ENCODE data around the gene PLA2G5.

Gene PLA2G5

GRCh38 chr1:20080441-20081352 is 10.7 kb downstream of the PLA2G5 start (continued):
- no peak for TF ChIP-seq PATZ1 (CRISPR knock-in tag; IDR thresholded peaks at IDR 0.05; ENCODE audit: borderline replicate concordance)
- TF ChIP-seq TSHZ2 (CRISPR knock-in tag; IDR thresholded peaks at IDR 0.05) = no peak
- no peak for TF ChIP-seq RARB (CRISPR knock-in tag; IDR thresholded peaks at IDR 0.05)
- TF ChIP-seq ZNF565 (CRISPR knock-in tag; conservative IDR thresholded peaks at IDR 0.05; ENCODE audit: low read depth) = no peak
- no peak for TF ChIP-seq GLIS3 (CRISPR knock-in tag; IDR thresholded peaks at IDR 0.05)
- no peak for TF ChIP-seq BACH2 (CRISPR knock-in tag; IDR thresholded peaks at IDR 0.05; ENCODE audit: borderline replicate concordance)

- no peak for ATAC-seq
- no peak for TF ChIP-seq RARB (CRISPR knock-in tag; IDR thresholded peaks at IDR 0.05)
- TF ChIP-seq SNAI2 (CRISPR knock-in tag; IDR thresholded peaks at IDR 0.05) = no peak
- TF ChIP-seq ZFP30 (CRISPR knock-in tag; IDR thresholded peaks at IDR 0.05) = no peak
- TF ChIP-seq TSHZ2 (CRISPR knock-in tag; IDR thresholded peaks at IDR 0.05) = no peak
- TF ChIP-seq ZNF8 (CRISPR knock-in tag; IDR thresholded peaks at IDR 0.05) = no peak
- no peak for TF ChIP-seq ARNTL (CRISPR knock-in tag; IDR thresholded peaks at IDR 0.05; ENCODE audit: borderline replicate concordance, low read depth)
- TF ChIP-seq POU6F1 (CRISPR knock-in tag; IDR thresholded peaks at IDR 0.05; ENCODE audit: borderline replicate concordance, low read depth) = no peak
- TF ChIP-seq GLIS3 (CRISPR knock-in tag; IDR thresholded peaks at IDR 0.05) = no peak
- TF ChIP-seq TCF4 (CRISPR knock-in tag; IDR thresholded peaks at IDR 0.05; ENCODE audit: borderline replicate concordance) = no peak
- no peak for TF ChIP-seq PATZ1 (CRISPR knock-in tag; IDR thresholded peaks at IDR 0.05; ENCODE audit: borderline replicate concordance)
- no peak for TF ChIP-seq OSR1 (CRISPR knock-in tag; IDR thresholded peaks at IDR 0.05)
- TF ChIP-seq CSDC2 (CRISPR knock-in tag; IDR thresholded peaks at IDR 0.05) = no peak
- no peak for TF ChIP-seq ISL1 (CRISPR knock-in tag; IDR thresholded peaks at IDR 0.05)
- no peak for TF ChIP-seq ZC3H10 (CRISPR knock-in tag; IDR thresholded peaks at IDR 0.05)
- TF ChIP-seq CREB5 (CRISPR knock-in tag; IDR thresholded peaks at IDR 0.05; ENCODE audit: low read depth) = no peak
- TF ChIP-seq ZNF565 (CRISPR knock-in tag; conservative IDR thresholded peaks at IDR 0.05; ENCODE audit: low read depth) = no peak
Measured at GRCh38 chr1:20081353-20081810, 11.4 kb downstream of the PLA2G5 start.
